Cardiac muscle cell (in vitro differentiated cells and primary cell): ENCODE results near the gene HAUS5. TPM values are rescaled to one million over a fixed set of nuclear protein-coding genes. Genes with fewer than 3 reads are reported as not detected.

Experiments
- DNase-seq, 2 donors: peaks; one replicate each; pipeline versions ENCODE4 v3.0.0 to v3.0.0-alpha.2; 2010 to 2017; ENCODE audit warnings: low read depth in 1 of 2, low spot score in 1 of 2
- H3K27ac ChIP-seq: fragments of 200-600 bp; sonication (generic); 2 replicates; pipeline ENCODE4 v1.5.1; 2016
- H3K27me3 ChIP-seq: fragments of 200-600 bp; sonication (generic); 2 replicates; pipeline ENCODE4 v1.6.0; 2016; ENCODE audit warnings: control low read depth
- H3K36me3 ChIP-seq: fragments of 200-600 bp; sonication (generic); 2 replicates; pipeline ENCODE4 v1.5.1; 2016; ENCODE audit warnings: control low read depth
- H3K4me1 ChIP-seq: fragments of 200-600 bp; sonication (generic); 2 replicates; pipeline ENCODE4 v1.8.1; 2017; ENCODE audit warnings: low read depth, mild to moderate bottlenecking, mixed run types
- H3K4me3 ChIP-seq: fragments of 200-600 bp; sonication (generic); 2 replicates; pipeline ENCODE4 v1.5.1; 2016; ENCODE audit warnings: mild to moderate bottlenecking
- H3K9me3 ChIP-seq: fragments of 200-600 bp; sonication (generic); 2 replicates; pipeline ENCODE4 v1.5.1; 2017; ENCODE audit warnings: low read depth, mild to moderate bottlenecking, control low read depth
- CTCF ChIP-seq: IDR thresholded peaks from 2 replicates; pipeline ENCODE4 v1.5.1; 2012; ENCODE audit warnings: low read depth, mild to moderate bottlenecking, low read length
- polyA plus RNA-seq: library from polyadenylated mRNA; unstranded; fragments of >200 nt; fragmentation: Nextera tagmentation; extraction: Ambion mirVana; gene quantifications from 2 replicates; pipeline ENCODE4 v1.2.1, GENCODE V29; 2016
- total RNA-seq: library from RNA; depleted of rRNA; stranded (reverse); fragments of >200 nt; gene quantifications from 2 replicates; pipeline ENCODE4 v1.2.3, GENCODE V29; 2016

Gene HAUS5
- total and polyA plus RNA-seq, 2 experiments from 2014 or later = 20.5 to 29.6 TPM

GRCh38 chr19:35609851-35610353 lies 2.6 kb upstream of the HAUS5 start:
- no peak overlapping the region for H3K4me3 ChIP-seq
- no peak overlapping the region for H3K27ac ChIP-seq
- H3K36me3 ChIP-seq = no peaks in the 10 kb centered on the region
- TF ChIP-seq CTCF = no peak
- no peak for DNase-seq
- H3K9me3 ChIP-seq = no peaks in the 10 kb centered on the region
- H3K27me3 ChIP-seq = no peaks in the 10 kb centered on the region
- H3K4me1 ChIP-seq = no peaks in the 10 kb centered on the region

GRCh38 chr19:35612224-35612558 lies 344 bp upstream of the HAUS5 start:
- Histone ChIP-seq H3K27me3 (no peaks in the 10 kb centered on the region), H3K27ac (no peak overlapping the region), H3K36me3 (no peaks in the 10 kb centered on the region), H3K4me1 (no peaks in the 10 kb centered on the region), H3K4me3 (no peak overlapping the region), H3K9me3 (no peaks in the 10 kb centered on the region)
- no peak for TF ChIP-seq CTCF
- no peak for DNase-seq

GRCh38 chr19:35613574-35613973 lies 1.0 kb downstream of the HAUS5 start:
- Histone ChIP-seq H3K9me3 (no peaks in the 10 kb centered on the region), H3K4me3 (no peak overlapping the region), H3K27me3 (no peaks in the 10 kb centered on the region), H3K4me1 (no peaks in the 10 kb centered on the region), H3K27ac (no peak overlapping the region), H3K36me3 (no peaks in the 10 kb centered on the region)
- no peak for DNase-seq
- no peak for TF ChIP-seq CTCF

GRCh38 chr19:35615036-35615435 lies 2.5 kb downstream of the HAUS5 start:
- DNase-seq = no peak

GRCh38 chr19:35618857-35619256 lies 6.3 kb downstream of the HAUS5 start:
- DNase-seq = no peak
- no peaks in the 10 kb centered on the region for H3K36me3 ChIP-seq
- TF ChIP-seq CTCF = no peak

More at GRCh38 chr19:35615036-35615435, 2.5 kb downstream of the HAUS5 start:
- Histone ChIP-seq H3K27me3 (no peaks in the 10 kb centered on the region), H3K4me1 (no peaks in the 10 kb centered on the region), H3K27ac (no peak overlapping the region), H3K36me3 (no peaks in the 10 kb centered on the region), H3K9me3 (no peaks in the 10 kb centered on the region), H3K4me3 (no peak overlapping the region)
- TF ChIP-seq CTCF = no peak

More at GRCh38 chr19:35618857-35619256, 6.3 kb downstream of the HAUS5 start:
- H3K27me3 ChIP-seq = no peaks in the 10 kb centered on the region
- no peaks in the 10 kb centered on the region for H3K9me3 ChIP-seq
- no peaks in the 10 kb centered on the region for H3K4me1 ChIP-seq
- no peak overlapping the region for H3K4me3 ChIP-seq
- H3K27ac ChIP-seq = no peak overlapping the region
